Measurements from ENCODE around the gene DPP10. TPM values are rescaled to one million over a fixed set of nuclear protein-coding genes. Genes with fewer than 3 reads are reported as not detected.

The DPP10 gene
- total and polyA plus RNA-seq, 7 donors = 0.60 to 4.4 (median 3.5) TPM

DNA sequence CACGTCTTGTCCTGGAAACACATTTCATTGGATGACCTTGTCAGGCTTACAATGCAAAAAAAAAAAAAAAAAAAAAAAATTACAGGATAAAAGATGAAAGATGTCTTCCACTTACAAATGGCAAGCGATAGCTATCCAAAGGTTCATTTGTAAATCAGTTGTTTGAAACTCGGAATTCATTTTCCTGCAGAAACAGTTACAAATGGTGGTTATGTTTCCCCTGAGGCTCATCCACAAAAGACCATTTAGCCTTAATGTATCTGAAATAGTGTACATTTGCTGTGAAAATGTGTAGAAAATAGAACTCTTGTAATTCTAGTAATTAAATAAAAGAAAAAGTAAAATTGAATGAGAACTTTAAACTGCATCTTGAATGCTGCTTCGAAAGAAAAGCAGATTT, 25.9 kb downstream of the DPP10 start:
- no peak for DNase-seq
- 92 to 96% methylated on average over 4 of the region's 4 CpGs for WGBS, 2 donors

GRCh38 chr2:114472246-114472645, 29.8 kb downstream of the DPP10 start:
- Histone ChIP-seq H3K9me3 (no peaks in the 10 kb centered on the region), H3K4me3 (no peak overlapping the region), H3K36me3 (no peaks in the 10 kb centered on the region), H3K27ac (no peak overlapping the region), H3K4me1 (no peaks in the 10 kb centered on the region), H3K27me3 (no peaks in the 10 kb centered on the region)
- TF ChIP-seq, protein P1, sequence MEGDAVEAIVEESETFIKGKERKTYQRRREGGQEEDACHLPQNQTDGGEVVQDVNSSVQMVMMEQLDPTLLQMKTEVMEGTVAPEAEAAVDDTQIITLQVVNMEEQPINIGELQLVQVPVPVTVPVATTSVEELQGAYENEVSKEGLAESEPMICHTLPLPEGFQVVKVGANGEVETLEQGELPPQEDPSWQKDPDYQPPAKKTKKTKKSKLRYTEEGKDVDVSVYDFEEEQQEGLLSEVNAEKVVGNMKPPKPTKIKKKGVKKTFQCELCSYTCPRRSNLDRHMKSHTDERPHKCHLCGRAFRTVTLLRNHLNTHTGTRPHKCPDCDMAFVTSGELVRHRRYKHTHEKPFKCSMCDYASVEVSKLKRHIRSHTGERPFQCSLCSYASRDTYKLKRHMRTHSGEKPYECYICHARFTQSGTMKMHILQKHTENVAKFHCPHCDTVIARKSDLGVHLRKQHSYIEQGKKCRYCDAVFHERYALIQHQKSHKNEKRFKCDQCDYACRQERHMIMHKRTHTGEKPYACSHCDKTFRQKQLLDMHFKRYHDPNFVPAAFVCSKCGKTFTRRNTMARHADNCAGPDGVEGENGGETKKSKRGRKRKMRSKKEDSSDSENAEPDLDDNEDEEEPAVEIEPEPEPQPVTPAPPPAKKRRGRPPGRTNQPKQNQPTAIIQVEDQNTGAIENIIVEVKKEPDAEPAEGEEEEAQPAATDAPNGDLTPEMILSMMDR (IDR thresholded peaks at IDR 0.05) = no peak
- TF ChIP-seq EP300 (IDR thresholded peaks at IDR 0.05) = no peak
- TF ChIP-seq POLR2AphosphoS5 (IDR thresholded peaks at IDR 0.05) = no peak
- no peak for TF ChIP-seq POLR2A (IDR thresholded peaks at IDR 0.05)
- no peak for DNase-seq
- WGBS, 2 donors = 81 to 96% methylated on average over 3 of the region's 3 CpGs
- intact Hi-C loops (cut with DNase I) = no loop called here

More for the DNA sequence above, 25.9 kb downstream of the DPP10 start:
- Histone ChIP-seq H3K9me3 (no peaks in the 10 kb centered on the region), H3K27ac (no peak overlapping the region), H3K36me3 (no peaks in the 10 kb centered on the region), H3K27me3 (no peaks in the 10 kb centered on the region), H3K4me3 (no peak overlapping the region), H3K4me1 (no peaks in the 10 kb centered on the region)
- TF ChIP-seq, protein P1 (IDR thresholded peaks at IDR 0.05) = no peak
- TF ChIP-seq POLR2AphosphoS5 (IDR thresholded peaks at IDR 0.05) (no peak), EP300 (IDR thresholded peaks at IDR 0.05) (no peak), POLR2A (IDR thresholded peaks at IDR 0.05) (no peak)
- intact Hi-C loops (cut with DNase I) = no loop called here

DNA sequence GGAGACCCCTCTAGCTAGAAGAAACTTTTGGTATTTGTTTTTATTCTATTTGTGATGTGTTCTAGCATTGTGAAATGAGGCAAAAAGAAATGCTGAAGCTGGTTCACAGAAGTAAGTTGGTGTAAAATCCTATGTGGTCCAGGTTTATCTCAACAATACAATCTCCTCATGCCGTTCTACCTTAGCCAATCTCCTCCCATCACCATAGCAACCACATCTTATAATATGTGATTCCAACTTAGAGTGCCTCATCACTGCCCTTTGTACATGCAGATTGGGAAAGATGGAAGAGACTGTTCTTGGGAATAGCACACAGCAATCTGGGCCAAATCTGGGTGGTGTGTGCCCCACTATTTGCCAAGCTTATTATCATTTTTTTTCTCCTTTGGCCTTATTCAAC, 30.3 kb downstream of the DPP10 start:
- H3K4me1 ChIP-seq = no peaks in the 10 kb centered on the region
- intact Hi-C loops (cut with DNase I) = no loop called here
- no peaks in the 10 kb centered on the region for H3K27me3 ChIP-seq
- H3K4me3 ChIP-seq = no peak overlapping the region
- H3K9me3 ChIP-seq = no peaks in the 10 kb centered on the region
- no peaks in the 10 kb centered on the region for H3K36me3 ChIP-seq
- H3K27ac ChIP-seq = no peak overlapping the region
- no peak for DNase-seq
- 84 to 87% methylated on average over 1 of the region's 1 CpG for WGBS, 2 donors
- TF ChIP-seq, protein P1 (IDR thresholded peaks at IDR 0.05) = no peak
- TF ChIP-seq POLR2A (IDR thresholded peaks at IDR 0.05) (no peak), EP300 (IDR thresholded peaks at IDR 0.05) (no peak), POLR2AphosphoS5 (IDR thresholded peaks at IDR 0.05) (no peak)

- H3K27me3 ChIP-seq = no peaks in the 10 kb centered on the region
- peaks cover 0 to 18% (median 13%) of the 10 kb centered on the region in 4 donors for H3K4me1 ChIP-seq
- intact Hi-C loops (cut with DNase I) = no loop called here
- no peak overlapping the region for H3K27ac ChIP-seq
- no peak for TF ChIP-seq POLR2A (IDR thresholded peaks at IDR 0.05)
- peak in 2 of 4 donors; percentile 24 to 34 for TF ChIP-seq POLR2AphosphoS5 (IDR thresholded peaks at IDR 0.05)
- DNase-seq = no peak
- 76 to 87% methylated on average over 3 of the region's 3 CpGs for WGBS, 2 donors
- H3K36me3 ChIP-seq = no peaks in the 10 kb centered on the region
- no peak overlapping the region for H3K4me3 ChIP-seq
- no peaks in the 10 kb centered on the region for H3K9me3 ChIP-seq
These were observed 46.5 kb downstream of the DPP10 start for GRCh38 chr2:114488841-114489530.

GRCh38 chr2:114495046-114495445, 52.6 kb downstream of the DPP10 start:
- Histone ChIP-seq H3K4me1 (no peaks in the 10 kb centered on the region), H3K36me3 (no peaks in the 10 kb centered on the region), H3K4me3 (no peak overlapping the region), H3K27ac (no peak overlapping the region), H3K27me3 (no peaks in the 10 kb centered on the region), H3K9me3 (no peaks in the 10 kb centered on the region)
- WGBS, 2 donors = 8 to 42% methylated on average over 1 of the region's 1 CpG
- TF ChIP-seq POLR2A (IDR thresholded peaks at IDR 0.05) (no peak), EP300 (IDR thresholded peaks at IDR 0.05) (no peak), POLR2AphosphoS5 (IDR thresholded peaks at IDR 0.05) (no peak)
- TF ChIP-seq, protein P1 (IDR thresholded peaks at IDR 0.05) = no peak
- intact Hi-C loops (cut with DNase I) = no loop called here
- no peak for DNase-seq

Measured in sigmoid colon (tissue), 7 donors.